Pulmonary artery endothelial cell (primary cell): ENCODE results near the gene EIF5AL1. TPM values are rescaled to one million over a fixed set of nuclear protein-coding genes. Genes with fewer than 3 reads are reported as not detected.
"Not testable (repeated sequence)": the region's sequence is repeated elsewhere in the genome, so short reads cannot be mapped to it uniquely, and the experiment has no call there.

Experiments
- DNase-seq: peaks from one replicate; pipeline ENCODE4 v3.0.0-alpha.2; 2011; ENCODE audit warnings: low read depth, low spot score
- total RNA-seq: library from RNA; depleted of rRNA; stranded (reverse); fragments of >200 nt; gene quantifications from 2 replicates; pipeline ENCODE4 v1.2.3, GENCODE V29; 2014

The EIF5AL1 gene
- 0.40 and 0.67 TPM in 2 replicates for total RNA-seq

DNA sequence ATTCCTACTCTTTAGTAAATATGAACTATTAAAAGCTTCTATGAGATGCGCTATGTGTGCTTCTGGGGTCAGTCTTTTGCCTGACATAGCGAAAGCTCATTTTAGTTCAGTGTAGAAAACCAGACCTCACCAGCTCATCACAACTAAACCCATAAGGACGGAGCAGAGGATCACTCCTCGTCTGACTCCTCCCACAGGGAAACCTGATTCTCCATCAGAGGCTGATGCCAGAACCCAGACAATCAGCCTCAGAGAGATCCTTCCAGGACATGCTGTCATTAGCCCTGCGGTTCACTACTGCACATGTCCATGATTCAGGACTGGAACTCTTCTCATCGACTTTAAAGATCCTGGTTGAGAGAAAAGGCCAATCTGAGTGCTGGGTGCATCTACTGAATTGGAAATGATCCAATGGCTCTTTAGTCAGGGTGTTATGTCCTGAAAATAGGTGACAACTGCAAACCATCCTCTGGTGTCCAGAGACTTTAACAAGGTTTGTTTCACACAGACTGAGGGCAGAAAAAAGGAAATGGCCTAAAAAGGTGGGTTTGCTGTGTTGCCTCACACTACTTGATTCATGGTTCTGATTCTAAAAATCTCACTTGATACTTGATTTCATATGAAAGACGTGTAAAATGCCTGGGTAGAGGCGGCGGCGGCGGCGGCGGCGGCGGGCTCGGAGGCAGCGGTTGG lies at the start of gene EIF5AL1:
Gene EIF5AL1, plus strand, starts transcription at position 643 of the 693 bp plus-strand sequence. CDS start 117 bp downstream, outside the sequence.
- DNase-seq = not testable (repeated sequence)

- no peak for DNase-seq
These were observed 48.5 kb upstream of the EIF5AL1 start for GRCh38 chr10:79463578-79464496.

GRCh38 chr10:79465341-79465740 lies 47.0 kb upstream of the EIF5AL1 start:
- DNase-seq = no peak

DNA sequence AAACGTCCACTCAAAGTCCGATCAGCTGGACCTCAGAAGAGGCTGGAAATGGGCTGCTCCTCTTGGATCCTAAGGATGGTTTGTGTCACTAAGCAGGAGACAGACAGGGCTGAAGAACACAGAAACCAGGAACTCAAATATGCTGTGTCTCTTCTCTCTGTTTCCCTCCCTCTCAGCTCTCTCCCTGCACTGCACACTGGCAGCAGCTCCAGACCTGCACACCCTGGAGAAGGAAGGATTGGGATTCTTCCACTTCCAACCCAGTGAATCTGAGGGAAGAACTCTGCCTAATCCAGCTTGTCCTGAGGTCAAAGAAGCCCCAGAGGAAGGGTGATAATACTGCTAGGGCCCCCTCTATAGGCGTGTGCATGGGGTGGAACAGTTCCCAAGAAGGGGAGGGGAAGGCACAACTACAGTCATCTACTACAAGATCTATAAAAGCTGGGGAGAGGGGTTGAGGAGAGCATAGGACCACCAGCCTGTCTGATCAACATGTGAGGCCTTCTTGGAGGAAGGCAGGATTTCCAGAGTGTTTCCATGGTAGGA lies 44.2 kb upstream of the EIF5AL1 start:
- no peak for DNase-seq

DNA sequence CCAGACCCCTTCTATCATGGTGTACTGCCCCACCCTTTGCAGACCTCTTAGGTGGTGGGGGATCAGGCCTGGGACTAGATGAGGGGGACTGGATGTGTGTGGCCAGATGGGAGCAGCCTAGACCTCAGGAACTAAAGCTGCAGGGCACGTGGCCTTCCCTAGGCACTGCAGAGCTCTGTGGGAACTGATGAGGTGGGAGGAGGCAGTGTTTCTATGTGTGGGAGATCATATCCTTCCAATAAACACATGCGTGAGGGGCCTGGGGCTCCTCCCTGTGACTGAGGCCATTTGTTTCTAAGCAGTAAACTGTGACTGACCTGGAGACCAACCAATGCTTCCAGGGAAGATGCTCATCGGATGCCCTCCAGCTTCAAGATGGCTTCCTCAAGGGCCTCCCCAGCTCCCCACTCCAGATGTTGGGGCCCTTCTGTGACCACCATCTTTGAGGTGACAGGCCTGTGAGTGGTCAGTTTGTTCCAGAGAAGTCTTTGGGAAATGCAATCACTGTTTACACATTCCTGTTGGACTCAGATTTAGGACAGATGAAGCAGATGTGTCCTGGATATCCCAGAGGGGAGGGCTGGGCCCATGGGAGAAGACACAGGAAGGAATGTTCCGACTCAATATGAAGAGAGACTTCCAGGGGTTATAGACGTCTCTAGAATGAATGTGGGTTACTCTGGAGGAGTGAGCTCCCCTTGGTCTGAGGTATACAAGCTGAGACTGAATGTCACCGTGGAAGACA lies 43.3 kb upstream of the EIF5AL1 start:
- DNase-seq = no peak

GRCh38 chr10:79470096-79470495 lies 42.2 kb upstream of the EIF5AL1 start:
- DNase-seq = no peak

DNA sequence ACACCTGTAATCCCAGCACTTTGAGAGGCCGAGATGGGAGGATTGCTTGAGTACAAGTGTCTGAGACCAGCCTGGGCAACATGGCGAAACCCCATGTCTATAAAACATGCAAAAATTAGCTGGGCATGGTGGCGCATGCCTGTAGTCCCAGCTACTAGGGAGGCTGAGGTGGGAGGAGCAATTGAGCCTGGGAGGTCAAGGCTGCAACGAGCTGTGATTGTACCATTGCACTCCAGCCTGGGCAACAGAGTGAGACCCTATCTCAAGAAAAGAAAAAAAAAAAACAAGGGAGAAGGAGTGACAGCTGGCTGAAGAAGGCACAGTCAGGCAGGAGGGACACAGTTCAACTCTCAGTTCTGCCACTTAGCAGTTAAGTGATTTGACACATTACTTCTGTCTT lies 40.6 kb upstream of the EIF5AL1 start:
- DNase-seq = no peak

- no peak for DNase-seq
These were observed 39.9 kb upstream of the EIF5AL1 start for GRCh38 chr10:79472449-79472848.

DNA sequence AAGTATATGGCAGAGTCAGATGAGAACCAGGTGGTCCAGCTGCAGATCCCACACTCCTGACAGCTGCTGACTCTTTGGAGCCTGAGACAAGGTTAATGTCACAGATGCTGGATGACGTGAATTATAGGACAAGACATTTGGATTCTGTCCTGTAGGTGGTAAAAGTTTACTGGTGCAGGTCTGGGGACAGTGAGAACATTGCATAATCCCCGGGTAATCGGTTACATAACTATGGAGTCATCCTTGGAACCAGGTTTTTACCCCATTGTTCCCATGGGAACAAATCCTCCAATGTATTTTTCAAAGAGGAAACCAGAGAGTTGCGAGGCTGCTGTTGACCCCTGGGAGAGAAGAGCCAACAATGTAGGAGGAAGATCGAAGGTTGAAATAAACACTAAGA lies 39.4 kb upstream of the EIF5AL1 start:
- DNase-seq = no peak

DNA sequence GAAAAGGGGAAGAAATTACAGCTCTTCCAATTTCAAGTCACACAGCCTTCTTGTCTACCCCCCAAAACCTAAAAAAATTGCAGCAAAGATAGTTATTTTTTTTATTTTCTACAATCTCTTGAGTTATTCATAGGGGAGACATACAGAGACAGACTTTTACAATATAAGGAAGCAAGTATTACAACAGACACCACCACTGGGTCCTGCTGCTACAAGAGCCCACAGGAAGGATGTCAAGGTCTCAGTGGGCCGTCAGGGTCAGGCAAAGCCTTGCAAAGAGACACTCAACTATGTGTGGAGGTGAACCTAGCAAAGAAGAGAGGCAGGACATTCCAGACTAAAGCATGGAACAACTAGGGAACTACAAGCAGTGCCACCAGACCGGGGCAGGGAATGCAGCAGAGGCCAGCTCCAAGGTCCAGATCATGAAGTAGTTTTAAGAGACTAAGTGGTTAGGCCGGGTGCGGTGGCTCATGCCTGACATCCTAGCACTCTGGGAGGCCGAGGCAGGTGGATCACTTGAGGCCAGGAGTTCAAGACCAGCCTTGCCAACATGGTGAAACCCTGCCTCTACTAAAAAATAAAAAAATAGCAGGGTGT lies 38.7 kb upstream of the EIF5AL1 start:
- no peak for DNase-seq

DNA sequence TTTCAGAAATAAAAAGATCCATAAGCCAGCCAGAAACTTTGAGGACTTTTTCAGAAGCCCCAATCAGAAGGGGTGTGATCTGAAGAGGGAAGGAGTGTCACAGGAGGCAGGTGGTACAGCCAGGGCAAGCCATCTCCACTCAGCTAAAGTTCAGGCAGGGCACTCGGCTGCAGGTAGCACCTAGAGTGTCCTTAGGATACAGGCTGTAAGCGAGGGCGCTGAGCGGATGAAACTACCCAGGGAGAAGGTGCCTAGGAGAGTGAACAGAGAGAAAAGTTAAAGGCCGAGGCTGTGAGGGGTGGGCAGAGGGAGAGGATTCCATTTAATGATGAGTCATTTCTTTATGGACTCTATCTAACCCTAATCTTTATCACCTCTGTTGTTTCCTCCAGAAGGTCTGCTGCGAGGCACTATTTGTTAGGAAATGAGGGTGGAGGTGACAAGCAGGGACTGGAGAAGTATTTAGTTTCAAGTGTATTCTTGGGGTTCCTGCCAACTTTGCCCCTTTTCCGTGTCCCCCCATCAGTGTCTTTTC lies 37.1 kb upstream of the EIF5AL1 start:
- DNase-seq = no peak

DNA sequence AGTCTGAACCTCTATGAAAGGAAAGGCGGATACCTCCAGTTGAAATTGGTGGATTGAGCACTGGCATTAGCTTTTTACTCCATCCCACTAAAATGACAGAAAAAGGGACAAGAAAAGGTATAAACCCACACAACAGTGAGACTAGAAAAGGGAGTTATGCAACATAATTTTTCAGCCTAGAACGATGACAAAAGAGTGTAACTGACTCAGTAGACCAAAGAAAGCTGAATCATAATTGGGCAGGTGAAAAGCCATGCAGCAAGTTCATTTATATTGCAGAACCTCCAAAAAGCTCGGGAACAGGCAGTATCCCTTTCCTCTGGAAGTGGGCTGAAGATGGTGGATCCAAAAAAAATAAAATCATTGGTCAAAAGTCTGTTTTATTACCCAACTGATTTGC lies 36.5 kb upstream of the EIF5AL1 start:
- no peak for DNase-seq

GRCh38 chr10:79476645-79477044 lies 35.7 kb upstream of the EIF5AL1 start:
- DNase-seq = no peak

DNA sequence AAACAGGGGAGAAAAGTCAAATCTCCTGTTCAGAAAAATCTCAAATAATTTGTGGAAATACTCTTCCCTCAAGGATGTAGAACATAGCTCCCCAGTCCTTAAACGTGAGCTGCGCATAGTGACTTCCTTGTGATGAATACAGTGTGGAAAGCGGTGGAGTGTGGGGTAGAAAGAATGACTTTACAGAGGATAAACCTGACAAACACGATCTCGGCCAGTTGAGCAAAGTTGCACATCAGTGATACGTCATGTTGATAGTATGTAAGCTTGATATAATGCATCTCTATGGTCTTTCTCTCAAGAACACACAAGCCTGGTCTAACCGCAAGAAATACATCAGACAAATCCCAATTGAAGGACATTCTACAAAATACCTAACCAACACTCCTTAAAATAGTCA lies 34.9 kb upstream of the EIF5AL1 start:
- DNase-seq = no peak

GRCh38 chr10:79479283-79479909 lies 32.9 kb upstream of the EIF5AL1 start:
- no peak for DNase-seq

DNA sequence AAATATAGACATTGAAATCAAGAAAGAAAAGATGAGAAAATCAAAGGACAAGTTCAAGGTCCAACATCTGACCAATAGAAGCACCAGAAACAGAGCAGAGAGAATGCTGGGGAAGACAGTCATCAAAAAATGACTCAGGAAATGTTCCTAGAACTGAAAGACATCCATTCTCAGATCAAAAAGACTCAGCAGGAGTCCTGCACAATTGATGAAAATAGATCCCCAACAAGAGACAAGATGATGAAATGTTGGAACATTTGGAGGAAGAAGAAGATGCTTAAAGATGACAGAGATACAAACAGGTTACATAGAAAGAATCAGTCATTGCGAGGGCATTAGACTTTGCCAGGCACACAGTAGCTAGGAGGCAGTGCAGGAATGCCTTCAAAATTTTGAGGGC lies 30.0 kb upstream of the EIF5AL1 start:
- no peak for DNase-seq

DNA sequence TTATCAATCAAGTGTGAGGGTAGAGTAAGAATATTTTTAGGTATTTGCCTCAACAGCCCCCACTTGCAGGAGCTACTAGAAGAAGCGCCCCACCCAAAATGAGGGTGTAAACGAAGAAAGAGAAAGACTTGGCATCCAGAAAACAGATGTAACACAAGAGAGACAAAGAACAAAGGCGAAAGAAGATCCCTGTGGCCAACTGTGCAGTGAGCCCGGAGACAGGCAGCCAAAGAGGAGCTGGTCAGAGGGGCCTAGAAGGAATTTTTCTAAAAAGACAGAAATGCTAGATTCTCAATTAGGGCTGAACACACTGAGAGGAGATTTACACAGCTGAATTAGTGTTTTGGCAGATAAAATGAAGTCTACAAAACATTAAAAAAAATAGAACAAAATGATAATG lies 29.6 kb upstream of the EIF5AL1 start:
- no peak for DNase-seq

GRCh38 chr10:79483299-79483698 lies 29.0 kb upstream of the EIF5AL1 start:
- no peak for DNase-seq

DNA sequence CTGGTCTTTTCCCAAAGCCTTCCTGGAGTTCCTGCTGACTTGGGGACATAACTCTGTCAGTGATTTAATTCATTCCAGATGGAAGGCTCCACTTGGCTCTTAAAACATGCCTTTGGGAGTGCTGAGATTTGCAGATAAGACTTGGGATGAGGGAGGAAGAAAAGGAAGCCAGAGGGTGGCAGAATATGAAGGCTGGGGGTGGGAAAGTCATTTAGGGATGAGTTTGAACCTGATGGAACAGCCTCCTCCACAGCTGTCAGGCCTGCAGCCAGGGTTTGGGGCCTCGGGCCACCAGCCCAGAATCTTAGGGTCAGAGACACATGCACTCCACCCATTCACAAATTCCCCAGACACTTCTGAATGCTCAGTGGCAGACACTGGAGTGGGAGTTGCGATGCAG lies 28.4 kb upstream of the EIF5AL1 start:
- no peak for DNase-seq

GRCh38 chr10:79484476-79484875 lies 27.9 kb upstream of the EIF5AL1 start:
- no peak for DNase-seq
